HCT116 (cell line): ENCODE data around the gene ZNF501. TPM values are rescaled to one million over a fixed set of nuclear protein-coding genes. Genes with fewer than 3 reads are reported as not detected.

Experiments used
- CTCF ChIP-seq, 3 experiments: fragments of 200-600 bp in 1 of 3; sonication (generic) in 1 of 3; IDR thresholded peaks in 2 of 3; conservative IDR thresholded peaks in 1 of 3; 2 replicates each; pipeline ENCODE4 v1.5.1; 2012 to 2017; ENCODE audit warnings: low read depth in 2 of 3, low read length in 2 of 3, antibody characterized with exemption in 1 of 3, borderline replicate concordance in 1 of 3, control low read depth in 1 of 3, mild to moderate bottlenecking in 1 of 3, mixed read lengths in 1 of 3, mixed run types in 1 of 3, moderate library complexity in 1 of 3; ENCODE audit not compliant: insufficient read depth in 1 of 3
- ELF1 ChIP-seq: IDR thresholded peaks from 2 replicates; pipeline ENCODE4 v1.6.1; 2012; ENCODE audit warnings: low read depth, borderline replicate concordance
- MAX ChIP-seq: IDR thresholded peaks from 2 replicates; pipeline ENCODE4 v1.6.1; 2012
- YY1 ChIP-seq: IDR thresholded peaks from 2 replicates; pipeline ENCODE4 v1.6.1; 2011; ENCODE audit warnings: low read length, low read depth, moderate library complexity, mild to moderate bottlenecking; ENCODE audit not compliant: insufficient replicate concordance; ENCODE audit errors: extremely low read depth
- ZBTB33 ChIP-seq: IDR thresholded peaks from 2 replicates; pipeline ENCODE4 v1.6.1; 2011; ENCODE audit warnings: mild to moderate bottlenecking, low read length, moderate library complexity; ENCODE audit not compliant: insufficient replicate concordance; ENCODE audit errors: extremely low read depth
- ZFX ChIP-seq: fragments of 450-650 bp; IDR thresholded peaks from 2 replicates; pipeline ENCODE4 v1.6.1; 2017
- total RNA-seq: library from RNA; stranded (reverse); gene quantifications from one replicate; pipeline ENCODE4 v1.2.1, GENCODE V29; 2021; ENCODE audit not compliant: unreplicated experiment

The ZNF501 gene
- total RNA-seq, 1 experiment from 2014 or later, result 0.12 TPM

GRCh38 chr3:44761424-44762169, 32.2 kb downstream of the ZNF501 start, which contains the start of the genes KIAA1143 and KIF15 (continued):
- no peak for TF ChIP-seq CTCF (IDR thresholded peaks at IDR 0.05 in 2 of 3, conservative IDR thresholded peaks at IDR 0.05 in 1 of 3; ENCODE audit: borderline replicate concordance in 1 of 3, insufficient read depth in 1 of 3, low read depth in 2 of 3, low read length in 2 of 3)
- TF ChIP-seq ZBTB33, result peak; percentile 44
- peak; percentile 98 for TF ChIP-seq MAX
- TF ChIP-seq ZFX, result peak; percentile 34; the same call in 1 of the 2 replicates
- TF ChIP-seq YY1, result peak; percentile 100
- no peak; the same call in 1 of the 2 replicates for TF ChIP-seq ELF1
